Kidney capillary endothelial cell (primary cell): ENCODE results near the gene NKX2-8.
A peak's percentile ranks its signal among the peaks of the same experiment; 100 is the strongest.

Experiments
- DNase-seq: peaks from one replicate; pipeline ENCODE4 v3.0.0-alpha.2; 2018; ENCODE audit warnings: low spot score

The NKX2-8 gene

DNA sequence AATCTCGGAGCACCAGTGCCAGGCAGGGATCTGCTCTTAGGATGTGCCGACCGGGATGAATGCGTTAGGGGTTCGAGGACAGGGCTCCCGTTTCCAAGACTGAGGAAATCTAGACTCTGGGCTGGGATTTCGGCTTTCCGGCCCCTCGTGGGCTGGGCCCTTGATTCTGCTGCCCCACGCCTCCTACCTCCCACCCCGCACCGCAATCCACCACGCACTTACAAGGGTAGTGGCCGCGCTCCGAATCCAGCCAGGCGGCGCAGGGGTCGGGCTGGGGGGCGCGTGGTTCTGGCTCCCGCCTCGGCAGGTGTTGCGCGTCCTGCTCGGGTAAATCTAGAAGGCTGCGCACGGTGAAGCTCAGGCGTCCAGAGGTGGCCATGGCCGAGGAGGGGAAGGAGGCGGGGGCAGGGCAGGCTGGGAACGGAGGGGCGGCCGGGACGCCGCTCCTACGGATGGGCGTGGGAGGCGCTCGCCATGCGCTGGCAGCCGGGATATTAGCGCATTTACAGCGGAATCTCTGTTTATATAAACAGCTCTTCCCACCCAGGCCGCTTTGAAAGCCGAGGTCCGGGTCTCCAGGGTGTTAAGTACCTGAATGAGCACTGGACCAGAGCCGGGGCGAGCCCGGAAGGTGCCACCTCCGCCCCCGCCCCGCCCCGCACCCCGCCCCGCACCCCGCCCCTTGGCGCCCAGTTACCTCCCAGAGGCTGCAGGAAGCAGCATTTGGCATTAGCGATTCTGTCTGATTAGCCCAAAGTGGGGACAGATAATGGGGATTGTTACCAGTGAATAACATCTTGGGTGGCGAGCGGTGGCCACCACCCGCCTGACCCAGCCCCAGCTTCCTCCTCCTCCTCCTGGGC, at the start of gene NKX2-8:
NKX2-8 (minus strand) TSS at position 604 of the 863 bp plus-strand sequence; CDS start at position 379, 225 bp downstream.
- no peak for DNase-seq

DNA sequence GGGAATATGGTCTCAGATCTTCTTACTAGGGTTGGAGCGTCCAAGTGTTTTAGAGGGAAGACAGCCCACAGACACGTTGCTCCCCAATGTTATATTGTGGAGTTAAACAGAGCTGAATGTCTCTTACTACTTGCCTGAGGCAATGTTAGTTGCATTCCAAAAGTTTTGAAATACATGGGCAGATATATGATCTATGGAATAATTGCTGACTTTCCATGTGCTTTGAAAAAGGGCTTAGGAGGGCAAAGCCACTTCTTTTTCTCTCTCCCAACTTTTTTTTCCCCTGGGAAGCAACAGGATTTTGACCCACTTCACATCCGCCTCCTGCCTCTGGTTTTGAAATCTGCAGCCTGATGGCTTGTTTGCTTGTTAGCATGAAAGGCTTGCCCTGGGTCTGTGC, 45.6 kb upstream of the NKX2-8 start:
- no peak for DNase-seq

DNA sequence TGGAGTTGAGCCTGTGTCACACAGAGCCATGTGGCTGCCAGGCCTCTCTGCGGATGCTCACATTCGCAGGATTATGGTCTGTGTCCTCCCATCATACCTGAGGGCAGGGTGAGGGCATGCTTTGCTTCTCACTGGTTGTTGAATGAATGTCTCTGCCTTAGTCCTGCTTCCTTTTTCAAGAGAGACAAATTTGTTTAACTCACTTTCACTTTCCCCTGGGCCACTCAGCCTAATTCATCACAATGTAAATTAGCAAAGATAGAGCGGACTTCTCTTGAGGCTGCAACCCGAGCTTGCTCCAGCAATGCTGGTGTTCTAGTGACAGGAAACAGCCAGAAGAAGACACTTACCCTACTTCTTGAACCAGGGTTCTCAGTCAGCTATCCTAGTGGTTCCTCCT, 43.7 kb upstream of the NKX2-8 start:
- no peak for DNase-seq

DNA sequence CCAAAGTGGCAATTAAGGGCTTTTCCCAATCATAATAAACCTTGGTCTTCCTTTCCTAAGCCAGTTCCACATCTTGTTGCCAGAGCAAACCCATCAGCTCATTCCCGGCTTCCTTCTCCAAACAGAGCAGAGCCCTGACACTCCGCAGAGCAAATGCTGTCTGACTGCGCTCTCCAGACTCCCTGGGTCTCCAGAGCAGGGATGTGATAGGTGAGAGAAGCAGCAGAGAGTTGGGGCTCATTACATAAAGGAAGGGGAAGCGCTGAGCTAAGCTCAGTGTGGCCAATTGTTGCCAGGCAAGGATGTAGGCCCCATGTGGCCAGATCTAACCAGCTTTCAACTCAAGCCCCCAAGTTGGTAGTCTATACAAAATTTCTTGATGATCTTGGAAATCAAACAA, 43.0 kb upstream of the NKX2-8 start:
- no peak for DNase-seq

DNA sequence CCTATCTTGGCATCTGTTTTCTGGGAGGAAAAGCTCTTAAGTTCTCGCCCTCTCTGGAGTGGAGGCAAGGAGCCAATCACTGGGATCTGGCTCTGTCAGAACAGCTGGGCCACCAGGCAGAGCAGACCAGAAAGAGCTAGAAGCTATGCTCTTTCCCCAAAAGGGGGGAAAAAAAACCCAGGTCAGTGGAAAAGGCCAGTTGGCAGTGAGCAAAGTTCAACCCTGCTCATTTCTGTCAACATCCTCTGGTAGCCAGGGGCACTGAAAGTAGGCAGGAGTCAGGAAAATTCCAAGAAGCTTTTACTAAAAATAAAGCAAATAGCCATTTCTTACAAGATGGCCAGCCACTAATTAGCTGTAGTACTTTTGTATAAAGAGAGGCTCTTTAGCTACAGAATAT, 42.6 kb upstream of the NKX2-8 start:
- DNase-seq, result no peak

DNA sequence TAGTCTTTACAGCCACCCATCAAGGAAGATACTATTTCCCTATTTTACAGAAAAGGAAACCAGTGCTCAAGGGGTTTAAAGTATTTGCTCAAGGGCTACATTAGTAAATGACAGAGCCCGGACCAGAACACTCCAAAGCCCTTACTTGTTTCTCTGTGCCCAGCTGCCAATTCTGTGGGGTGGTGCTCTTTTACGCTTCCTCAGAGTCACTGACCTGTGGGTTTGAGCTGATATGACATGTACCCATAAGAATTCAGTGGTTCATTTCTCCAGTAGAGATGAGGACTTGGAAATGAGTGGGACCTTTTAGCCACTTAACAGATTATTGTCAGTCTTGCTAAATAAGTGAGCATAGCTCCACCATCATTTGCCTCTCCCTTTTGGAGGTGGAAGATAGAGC, 37.4 kb upstream of the NKX2-8 start:
- no peak for DNase-seq

DNA sequence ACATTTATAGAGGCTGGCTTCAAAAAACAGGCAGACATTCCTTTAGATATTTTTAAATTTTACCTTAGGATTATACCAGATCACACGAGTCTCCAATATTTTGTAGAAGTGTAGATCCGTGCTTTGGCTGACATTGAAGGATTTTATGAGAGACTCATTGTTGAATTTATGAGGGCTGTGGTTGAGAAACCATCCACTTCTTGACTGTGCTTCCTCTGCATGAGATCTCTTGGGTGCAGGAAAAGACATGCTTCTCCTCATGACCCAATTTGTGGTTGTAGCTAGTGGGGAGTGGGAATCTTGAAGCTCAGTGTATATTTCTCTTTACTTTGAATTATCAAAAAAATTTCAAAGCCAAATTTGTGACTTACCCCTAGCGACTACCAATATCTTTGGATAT, 36.7 kb upstream of the NKX2-8 start:
- DNase-seq, result no peak

DNA sequence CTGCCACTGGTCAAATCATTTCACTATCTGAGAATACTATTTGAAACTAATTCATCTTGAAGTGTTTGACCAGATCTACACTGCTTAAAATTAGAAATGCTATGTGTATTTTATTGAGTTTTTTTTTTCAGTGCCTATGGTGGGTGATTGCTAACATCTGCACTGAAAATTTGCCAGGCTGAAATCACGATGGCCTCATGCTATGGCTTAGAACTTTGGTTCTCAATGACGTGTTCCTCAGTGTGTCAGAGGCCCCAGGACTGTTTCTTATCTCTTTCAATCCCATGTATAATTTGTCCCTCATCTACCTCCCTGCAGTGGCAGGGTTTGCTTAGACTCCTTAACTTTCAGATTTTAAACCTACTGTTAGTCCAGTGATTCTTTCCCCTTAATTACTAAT, 36.2 kb upstream of the NKX2-8 start:
- DNase-seq, result no peak

DNA sequence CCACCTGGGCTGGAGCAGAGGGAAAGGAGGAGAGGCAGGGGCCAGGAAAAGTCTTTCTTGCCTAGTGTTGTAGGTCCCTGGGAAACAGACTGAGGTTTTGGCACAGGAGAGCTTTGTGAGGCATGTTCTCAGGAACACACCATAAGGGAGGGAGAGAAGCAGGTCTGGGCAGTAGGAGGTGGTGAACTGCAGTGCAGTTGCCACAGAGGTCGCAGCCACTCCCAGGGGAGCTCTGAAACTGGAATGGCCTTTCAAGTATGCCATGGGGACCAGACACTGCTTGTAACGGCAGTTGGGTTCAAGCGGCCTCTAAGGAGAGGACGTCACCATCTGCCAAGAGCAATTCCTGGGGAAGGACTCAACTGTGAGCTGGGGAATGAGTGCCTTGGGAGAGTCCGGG, 35.4 kb upstream of the NKX2-8 start:
- DNase-seq, result no peak

DNA sequence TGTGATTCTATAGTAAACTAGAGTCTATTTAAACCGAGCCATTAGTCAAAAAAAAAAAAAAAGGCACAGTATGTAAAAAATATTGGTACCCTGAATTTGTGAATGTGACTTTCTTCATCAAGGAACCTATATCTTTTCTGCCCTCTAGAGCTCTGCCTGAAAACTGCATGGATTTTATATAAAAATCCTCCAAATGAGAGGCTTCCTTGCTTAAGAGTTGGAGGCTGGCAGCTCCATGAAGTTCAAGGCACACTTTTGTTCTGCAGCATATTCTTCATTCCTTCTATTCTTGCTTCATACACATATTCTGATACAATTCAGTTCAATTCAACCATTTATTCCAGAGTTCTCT, 23.1 kb upstream of the NKX2-8 start:
- DNase-seq, result no peak

DNA sequence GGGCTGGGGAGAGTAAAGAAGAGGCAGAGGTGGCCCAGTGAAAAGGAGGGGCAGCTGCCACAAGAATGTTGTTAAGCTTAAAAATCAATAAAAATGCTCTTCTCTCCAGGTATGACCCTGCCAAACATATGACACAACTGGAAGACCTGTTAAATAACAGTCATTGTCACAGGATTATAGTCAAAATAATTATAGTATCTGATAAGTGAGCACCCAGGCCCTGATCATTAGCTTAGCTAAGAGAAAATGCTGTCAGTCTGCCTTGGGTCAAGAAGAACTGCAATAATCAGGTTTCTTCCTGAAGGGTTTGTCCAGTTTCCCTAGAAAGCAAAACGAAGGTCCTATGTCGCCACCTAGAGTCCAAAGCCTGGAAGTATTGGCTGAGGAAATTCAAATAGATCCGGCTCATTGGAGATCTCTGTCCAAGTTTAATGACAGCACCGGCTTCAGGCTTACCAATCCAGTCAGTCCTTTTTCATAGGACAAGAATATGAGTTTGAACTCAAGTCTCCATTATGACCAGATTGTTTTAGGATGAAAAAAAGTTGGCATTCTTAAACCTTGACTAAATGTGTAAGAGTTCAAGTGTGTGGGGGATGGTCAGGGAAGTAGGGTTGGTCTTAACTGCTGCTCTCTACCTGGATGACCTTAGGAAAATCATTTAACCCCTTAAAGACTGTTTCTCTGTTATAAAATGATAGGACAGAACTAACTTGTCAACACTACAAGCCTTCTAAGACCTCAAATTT, 22.5 kb upstream of the NKX2-8 start:
- DNase-seq, result peak; percentile 62

DNA sequence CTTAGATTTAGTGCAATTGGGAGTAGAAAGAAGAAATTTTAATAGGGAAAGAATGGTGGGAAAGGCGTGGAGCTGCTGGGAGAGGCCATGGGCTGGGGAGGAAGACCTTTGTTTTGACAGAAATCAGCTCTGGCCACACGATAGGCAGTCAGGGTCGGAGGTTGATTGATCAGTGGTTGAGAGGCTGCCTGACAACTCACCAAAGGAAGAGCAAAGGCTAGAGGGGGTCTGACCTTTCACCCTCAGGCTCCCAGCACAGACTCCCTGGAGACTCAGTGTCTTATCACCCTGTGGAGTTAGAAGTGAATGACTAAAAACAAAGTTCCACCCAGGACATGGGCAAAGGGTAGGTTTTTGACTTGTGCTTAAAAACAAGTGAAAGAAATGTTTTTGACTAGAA, 18.0 kb upstream of the NKX2-8 start:
- no peak for DNase-seq

DNA sequence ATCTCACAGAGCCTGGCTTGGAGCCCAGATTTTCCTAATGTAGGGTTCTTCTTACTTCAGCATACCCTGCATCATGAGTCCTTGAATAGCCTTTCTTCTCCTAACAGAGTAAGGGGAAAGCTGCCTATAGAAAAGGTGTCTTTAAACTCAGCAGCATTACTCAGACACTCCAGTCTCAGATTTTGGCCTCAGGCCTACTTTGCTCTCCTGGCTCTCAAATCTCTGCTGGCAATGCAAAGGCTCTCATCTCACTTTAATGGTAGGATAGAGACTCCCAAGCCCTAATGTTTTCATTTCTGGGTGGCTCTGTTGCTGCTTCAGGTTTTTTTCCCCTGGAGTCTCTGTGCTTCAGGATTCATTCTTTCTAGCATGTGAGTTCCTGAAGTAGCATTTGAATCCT, 9.1 kb upstream of the NKX2-8 start:
- no peak for DNase-seq

DNA sequence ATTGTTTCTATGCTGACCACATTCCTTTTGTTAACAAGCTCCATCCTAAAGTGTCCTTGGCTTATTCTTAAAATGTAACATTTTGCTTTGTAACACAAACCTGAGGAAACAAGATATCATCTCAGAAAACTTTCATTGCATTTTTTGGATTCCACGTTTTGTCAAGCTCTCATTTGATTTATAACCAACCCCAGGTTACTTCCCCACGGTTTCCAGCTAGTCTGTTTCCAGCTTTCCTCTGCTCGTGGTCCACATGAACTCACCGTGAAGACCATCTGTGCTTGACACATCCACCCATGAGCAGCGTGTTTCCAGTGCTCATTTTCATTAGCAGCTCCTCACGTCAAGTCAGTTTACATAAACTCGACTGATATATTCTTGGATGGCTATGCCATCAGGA, 6.4 kb upstream of the NKX2-8 start:
- no peak for DNase-seq

DNA sequence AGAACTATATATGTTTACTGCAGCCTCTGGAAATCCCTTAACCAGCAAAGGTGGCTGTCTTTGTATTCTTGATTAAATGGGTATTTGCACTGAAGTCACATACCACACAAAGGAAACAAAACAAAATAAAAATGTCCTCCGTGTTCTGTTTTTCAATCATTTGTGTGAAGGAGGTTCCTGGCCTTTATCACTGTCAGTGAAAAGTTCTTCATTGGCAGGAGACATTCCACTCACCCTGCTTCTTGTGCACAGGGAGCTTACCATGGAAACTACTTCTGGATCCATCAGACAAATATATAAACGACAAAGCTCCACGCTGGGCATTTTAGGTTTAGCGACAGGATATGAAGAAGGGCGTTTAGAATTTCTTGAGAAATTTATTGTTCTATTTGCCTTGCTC, 5.7 kb upstream of the NKX2-8 start:
- no peak for DNase-seq

DNA sequence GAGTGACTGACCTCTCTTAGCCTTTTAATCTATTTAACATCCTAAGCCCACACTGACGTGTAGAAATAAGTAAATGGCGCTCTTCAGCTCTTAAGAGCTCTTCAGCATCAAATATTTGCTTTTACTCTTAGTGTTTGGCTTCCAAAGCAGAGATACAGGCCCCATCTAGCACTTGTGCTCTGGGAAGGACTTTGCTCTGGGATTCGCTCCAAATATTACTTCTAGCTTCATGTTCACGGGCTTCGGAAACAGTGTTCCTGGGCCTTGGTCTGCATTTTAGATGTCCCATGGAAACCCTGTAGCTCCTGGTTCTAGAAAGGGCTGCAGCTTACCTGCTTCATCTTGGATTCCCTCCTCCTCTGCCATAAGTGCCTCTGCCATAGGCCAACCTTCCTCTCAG, 2.7 kb upstream of the NKX2-8 start:
- DNase-seq, result no peak

DNA sequence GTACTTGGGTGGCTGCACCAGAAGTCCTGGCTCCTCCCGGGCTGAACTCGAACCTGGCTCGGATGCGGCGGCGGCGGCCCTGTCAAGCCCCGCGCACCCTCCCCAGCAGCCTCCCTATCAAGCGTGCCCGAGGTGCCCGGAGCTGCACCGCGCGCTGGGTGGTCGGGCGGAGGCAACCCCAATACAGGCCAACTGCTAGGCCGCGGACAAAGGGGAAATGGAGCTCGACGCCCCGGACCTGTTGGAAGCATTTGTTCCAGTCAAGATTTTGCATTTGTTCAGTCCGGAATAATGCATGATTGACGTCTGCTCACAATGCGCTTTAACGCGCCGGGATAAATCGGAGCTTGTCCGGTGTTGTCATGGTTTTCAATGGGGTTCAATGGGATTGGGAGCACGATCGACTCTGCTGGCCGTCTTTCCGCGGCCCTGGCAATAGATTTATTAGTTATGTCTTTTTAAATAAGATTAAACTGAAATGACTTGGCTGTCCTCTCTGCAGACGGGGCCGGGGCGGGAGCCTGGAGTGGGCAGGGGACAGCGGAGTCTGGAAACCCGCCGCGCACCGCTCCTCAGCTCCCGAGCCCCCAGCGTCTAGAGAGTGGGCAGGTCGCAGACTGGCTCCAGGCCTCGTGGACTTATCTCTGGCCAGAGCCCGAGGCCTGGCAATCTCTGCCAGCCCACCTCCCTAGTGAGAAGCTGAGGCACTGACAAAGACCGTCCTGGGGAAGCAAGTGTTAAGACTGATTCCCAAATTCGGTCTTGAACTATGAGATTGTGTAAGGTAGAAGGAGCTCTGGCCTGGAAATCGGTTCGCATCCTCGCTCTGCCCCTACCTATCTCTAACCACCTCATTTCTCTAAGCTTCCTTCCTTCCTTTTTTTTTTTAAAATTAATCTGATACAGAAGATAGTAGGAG, 1.7 kb upstream of the NKX2-8 start:
- DNase-seq, result no peak

DNA sequence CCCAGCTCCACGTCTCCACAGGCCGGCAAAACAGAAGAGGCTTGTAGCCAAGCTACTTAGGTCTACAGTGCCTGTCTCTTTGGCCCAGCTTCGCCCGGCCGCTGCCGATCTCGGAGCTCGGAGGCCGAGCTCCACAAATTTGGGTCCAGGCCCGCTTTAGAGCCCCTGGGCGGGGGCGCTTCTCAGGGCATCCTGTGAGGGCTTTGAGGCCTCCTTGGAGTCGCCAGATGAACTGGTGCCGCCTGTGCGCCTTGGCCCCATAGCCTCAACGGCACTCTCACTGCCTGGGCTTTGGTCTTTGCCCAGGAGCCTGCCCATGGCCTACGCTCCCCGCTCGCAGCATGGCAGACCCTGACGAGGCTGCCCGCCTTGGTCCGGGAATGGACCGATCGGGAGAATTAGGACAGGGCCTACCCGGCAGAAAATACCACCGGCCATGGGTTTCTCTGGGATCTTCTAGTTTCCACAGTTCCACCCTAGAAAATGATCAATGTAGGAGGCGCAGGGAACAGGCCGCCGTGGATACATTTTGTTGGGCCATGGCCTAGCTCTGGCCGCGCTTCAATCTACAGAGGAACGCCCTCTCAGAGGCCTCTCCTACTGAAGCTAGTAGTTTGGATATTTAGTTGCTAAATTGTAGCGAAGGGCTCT, 953 bp upstream of the NKX2-8 start:
- no peak for DNase-seq

DNA sequence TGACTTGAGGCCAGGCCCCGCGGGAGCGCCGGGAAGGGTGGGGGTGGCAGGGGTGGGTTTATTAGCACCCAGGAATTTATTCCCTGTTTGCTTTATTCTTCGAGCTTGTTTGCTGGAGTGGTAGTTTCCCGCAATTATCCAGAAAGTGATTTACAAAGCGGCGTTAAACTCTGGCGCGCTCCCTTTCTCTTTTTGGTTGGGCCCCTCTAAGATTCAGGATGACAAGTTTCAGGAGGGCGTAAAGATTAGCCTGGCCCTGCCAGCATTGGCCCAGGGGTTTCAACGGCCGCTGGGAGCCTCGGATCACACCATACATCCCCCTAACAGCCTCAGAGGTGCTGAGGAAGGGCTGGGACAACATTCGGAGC, 444 bp upstream of the NKX2-8 start:
- no peak for DNase-seq

DNA sequence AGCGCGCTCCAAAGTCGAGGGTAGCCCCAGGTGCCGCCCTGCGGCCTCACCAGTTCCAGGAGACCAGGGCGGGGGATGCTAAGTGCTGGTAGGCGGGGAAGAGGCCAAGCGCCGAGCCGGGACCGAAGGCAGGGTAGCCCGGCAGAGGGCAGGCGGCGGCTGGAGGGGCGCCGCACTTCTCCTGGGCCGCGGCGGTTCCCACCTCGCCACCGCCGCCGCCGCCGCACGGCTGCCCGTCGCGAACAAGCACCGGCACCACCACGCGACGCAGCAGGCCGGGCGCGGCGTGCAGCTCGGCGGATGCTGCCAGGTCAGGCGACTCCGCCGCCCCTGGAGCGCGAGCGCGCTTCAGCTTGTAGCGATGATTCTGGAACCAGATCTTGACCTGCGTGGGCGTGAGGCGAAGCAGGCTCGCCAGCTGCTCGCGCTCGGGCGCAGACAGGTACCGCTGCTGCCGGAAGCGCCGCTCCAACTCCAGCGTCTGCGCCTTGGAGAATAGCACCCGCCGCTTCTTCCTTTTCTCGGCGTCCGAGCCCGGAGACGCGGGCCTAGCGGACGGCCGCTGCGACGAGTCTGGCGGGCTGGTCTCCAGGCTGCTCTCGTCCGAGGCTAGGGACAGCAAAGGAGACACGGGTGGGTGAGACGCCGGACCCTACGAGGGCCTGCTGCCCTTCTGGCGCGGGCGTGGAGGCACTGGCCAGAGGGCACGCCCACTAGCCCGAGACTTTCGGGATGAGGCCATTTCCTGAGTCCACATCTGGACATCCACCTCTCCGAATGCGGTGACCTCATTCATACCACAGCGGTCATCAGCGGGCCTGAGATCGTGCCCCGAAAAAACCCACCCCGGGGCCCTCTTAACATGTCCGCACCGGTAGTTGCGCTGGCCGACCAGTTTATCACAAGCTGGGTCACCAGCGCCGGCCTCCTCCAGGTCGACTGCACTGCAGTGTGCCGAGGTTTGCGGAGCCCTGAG, 1.3 kb downstream of the NKX2-8 start:
- no peak for DNase-seq
